Measurements from ENCODE around the gene NCBP3.

DNA sequence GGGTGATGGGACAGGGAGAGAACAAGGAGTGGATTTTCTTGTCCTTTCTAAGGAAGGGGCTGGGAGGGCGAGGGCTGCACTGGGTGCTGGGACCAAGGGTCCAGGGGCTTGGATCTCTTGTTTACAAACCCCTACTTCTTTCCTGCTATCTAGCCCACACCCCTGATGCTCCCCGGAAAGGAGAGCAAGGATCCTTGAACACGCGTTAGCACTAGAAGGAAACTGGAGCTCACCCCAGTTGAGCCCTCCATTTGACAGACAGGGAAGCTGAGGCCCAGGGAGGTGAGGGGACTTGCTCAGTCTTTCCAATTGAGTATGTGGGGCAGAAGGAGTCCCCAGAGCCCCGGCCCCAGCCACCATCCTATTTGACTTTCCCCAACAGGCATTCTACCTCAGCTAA lies 40.5 kb downstream of the NCBP3 start:
- no peak for TF ChIP-seq JUN (IDR thresholded peaks at IDR 0.05; ENCODE audit: borderline replicate concordance, insufficient read depth, insufficient read length, low read depth)
- no peak for TF ChIP-seq POLR2A (IDR thresholded peaks at IDR 0.05; ENCODE audit: low read depth, low read length)
- TF ChIP-seq, protein P1, sequence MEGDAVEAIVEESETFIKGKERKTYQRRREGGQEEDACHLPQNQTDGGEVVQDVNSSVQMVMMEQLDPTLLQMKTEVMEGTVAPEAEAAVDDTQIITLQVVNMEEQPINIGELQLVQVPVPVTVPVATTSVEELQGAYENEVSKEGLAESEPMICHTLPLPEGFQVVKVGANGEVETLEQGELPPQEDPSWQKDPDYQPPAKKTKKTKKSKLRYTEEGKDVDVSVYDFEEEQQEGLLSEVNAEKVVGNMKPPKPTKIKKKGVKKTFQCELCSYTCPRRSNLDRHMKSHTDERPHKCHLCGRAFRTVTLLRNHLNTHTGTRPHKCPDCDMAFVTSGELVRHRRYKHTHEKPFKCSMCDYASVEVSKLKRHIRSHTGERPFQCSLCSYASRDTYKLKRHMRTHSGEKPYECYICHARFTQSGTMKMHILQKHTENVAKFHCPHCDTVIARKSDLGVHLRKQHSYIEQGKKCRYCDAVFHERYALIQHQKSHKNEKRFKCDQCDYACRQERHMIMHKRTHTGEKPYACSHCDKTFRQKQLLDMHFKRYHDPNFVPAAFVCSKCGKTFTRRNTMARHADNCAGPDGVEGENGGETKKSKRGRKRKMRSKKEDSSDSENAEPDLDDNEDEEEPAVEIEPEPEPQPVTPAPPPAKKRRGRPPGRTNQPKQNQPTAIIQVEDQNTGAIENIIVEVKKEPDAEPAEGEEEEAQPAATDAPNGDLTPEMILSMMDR (IDR thresholded peaks at IDR 0.05; ENCODE audit: extremely low read depth in 1 of 2, insufficient read depth in 1 of 2, low read depth in 1 of 2, low read length in 2 of 2): no peak
- TF ChIP-seq POLR2AphosphoS5 (IDR thresholded peaks at IDR 0.05; ENCODE audit: insufficient read depth, low read depth, low read length): no peak

All from endothelial cell of umbilical vein (primary cell).